NB4 (cell line): ENCODE data around the gene CCSER1.

Experiments
- DNase-seq: peaks from one replicate; pipeline ENCODE4 v3.0.0; 2010; ENCODE audit warnings: low read depth
- H3K4me3 ChIP-seq: one replicate; pipeline ENCODE4 v1.5.1; 2011; ENCODE audit warnings: mild to moderate bottlenecking, low read depth, low read length, moderate library complexity
- CTCF ChIP-seq: IDR thresholded peaks from one replicate; pipeline ENCODE4 v1.5.1; 2012; ENCODE audit warnings: low read depth, low read length
- MAX ChIP-seq: IDR thresholded peaks from 2 replicates; pipeline ENCODE4 v1.6.1; 2011; ENCODE audit warnings: low read depth, low read length
- MYC ChIP-seq: IDR thresholded peaks from 2 replicates; pipeline ENCODE4 v1.6.1; 2011; ENCODE audit warnings: low read depth, low read length
- POLR2A ChIP-seq: IDR thresholded peaks from 2 replicates; pipeline ENCODE4 v1.6.1; 2011; ENCODE audit warnings: mild to moderate bottlenecking; ENCODE audit not compliant: insufficient read length; ENCODE audit errors: extremely low read depth

CCSER1 gene

GRCh38 chr4:90421161-90421560, 294.0 kb downstream of the CCSER1 start:
- no peak overlapping the region for H3K4me3 ChIP-seq
- no peak for DNase-seq
- TF ChIP-seq POLR2A (no peak), MYC (no peak), CTCF (no peak), MAX (no peak)

- TF ChIP-seq MAX (no peak), MYC (no peak), POLR2A (no peak), CTCF (no peak)
- no peak overlapping the region for H3K4me3 ChIP-seq
- DNase-seq, result no peak
Observed at GRCh38 chr4:90425893-90426292, 298.7 kb downstream of the CCSER1 start.

GRCh38 chr4:90438522-90438921, 311.3 kb downstream of the CCSER1 start:
- H3K4me3 ChIP-seq, result no peak overlapping the region
- no peak for TF ChIP-seq CTCF
- TF ChIP-seq MAX, result no peak
- DNase-seq, result no peak

- H3K4me3 ChIP-seq, result no peak overlapping the region
- no peak for DNase-seq
- TF ChIP-seq POLR2A (no peak), CTCF (no peak), MAX (no peak), MYC (no peak)
Observed at GRCh38 chr4:90441770-90442169, 314.6 kb downstream of the CCSER1 start.

GRCh38 chr4:90442619-90443018, 315.4 kb downstream of the CCSER1 start:
- no peak overlapping the region for H3K4me3 ChIP-seq
- TF ChIP-seq MAX (no peak), POLR2A (no peak), CTCF (no peak), MYC (no peak)
- no peak for DNase-seq

- DNase-seq, result no peak
- TF ChIP-seq MYC (no peak), POLR2A (no peak), CTCF (no peak), MAX (no peak)
- no peak overlapping the region for H3K4me3 ChIP-seq
Observed at GRCh38 chr4:90443231-90443630, 316.0 kb downstream of the CCSER1 start.
